Activated CD8-positive, alpha-beta memory T cell treated with anti-CD3 and anti-CD28 coated beads for 4 hours (primary cell): ENCODE results near the gene TRIM65.
A peak's percentile ranks its signal among the peaks of the same experiment; 100 is the strongest.
"Not testable (repeated sequence)": the region's sequence is repeated elsewhere in the genome, so short reads cannot be mapped to it uniquely, and the experiment has no call there.

ENCODE experiments used
- DNase-seq, 2 donors: peaks; one replicate each; pipeline ENCODE4 v3.0.0-alpha.2; 2020; ENCODE audit warnings: low read depth in 2 of 2

TRIM65 gene

DNA sequence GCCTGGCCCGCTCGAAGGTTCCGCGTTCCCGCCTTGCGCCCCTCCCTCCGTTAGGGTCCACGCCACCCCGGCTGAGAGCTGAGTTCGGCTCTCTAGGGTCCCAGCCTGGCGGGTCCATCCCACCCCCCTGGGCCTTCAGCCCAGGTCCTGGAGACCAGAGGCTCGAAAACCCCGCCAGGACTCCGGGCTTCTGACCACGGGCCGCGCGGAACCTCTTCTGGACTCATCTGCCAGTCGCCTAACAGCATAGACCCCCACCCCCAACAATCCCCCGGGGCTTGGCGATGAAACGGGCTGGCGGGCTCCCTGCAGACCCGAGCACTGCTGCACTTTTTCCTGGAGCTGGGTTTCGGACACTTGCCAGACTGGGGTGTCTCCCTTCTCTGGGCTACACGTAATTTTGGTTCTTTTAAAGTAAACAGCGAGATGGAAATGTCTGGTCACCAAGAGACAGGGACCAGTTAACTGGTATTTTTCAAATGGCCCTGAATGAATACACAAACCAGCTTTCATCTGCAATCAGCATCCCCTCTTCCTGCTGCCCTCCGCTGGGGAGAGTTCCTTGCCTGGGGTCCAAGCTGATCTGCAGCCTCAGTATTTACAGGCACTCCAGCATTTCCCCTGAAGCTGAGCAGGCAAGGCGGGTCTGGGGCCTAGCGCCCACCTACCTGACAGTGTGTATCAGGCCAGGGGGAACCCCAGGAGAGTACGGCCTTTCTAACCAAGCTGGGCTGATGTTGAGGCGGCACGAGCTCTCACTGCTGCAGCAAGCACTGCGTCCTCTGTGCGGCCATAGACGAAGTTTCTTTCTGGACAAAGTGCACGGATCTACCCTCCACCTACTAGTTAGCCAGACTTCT is 639 bp upstream of the TRIM65 start:
- no peak for DNase-seq

DNA sequence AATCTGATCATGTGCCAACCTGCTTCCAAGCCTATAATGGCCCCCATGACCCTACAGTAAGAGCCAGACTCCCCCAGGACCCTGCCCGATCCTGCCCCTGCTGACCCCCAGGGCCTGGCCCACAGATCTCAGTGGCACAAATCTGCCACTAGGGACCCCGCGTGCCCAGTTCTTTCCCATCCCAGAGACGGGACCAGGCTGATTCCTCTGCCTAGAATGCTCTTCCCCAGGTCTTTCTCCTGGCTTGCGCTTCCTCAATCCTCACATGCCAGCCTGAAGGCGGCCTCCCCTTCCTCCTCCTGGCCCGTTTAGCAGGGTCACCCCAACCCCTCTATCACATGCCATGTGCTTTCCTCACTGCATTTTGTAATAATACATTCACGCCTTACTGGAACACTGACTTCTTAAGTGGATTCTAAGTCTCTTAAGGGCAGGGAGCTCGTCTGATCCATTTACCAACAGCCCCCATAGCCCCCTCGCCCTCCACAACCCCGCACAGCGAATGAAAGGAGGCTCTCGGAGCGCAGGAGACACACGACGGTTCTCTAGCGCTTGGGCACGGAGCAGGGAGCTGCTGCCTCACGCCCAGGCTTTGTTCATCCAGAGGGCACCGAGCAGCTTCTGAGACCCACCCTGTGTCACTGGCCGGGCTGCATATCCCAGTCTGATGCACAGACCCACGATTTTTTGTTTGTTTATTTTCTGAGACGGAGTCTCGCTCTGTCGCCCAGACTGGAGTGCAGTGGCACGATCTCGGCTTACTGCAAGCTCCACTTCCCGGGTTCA is 1.2 kb downstream of the TRIM65 start:
- DNase-seq, result no peak

DNA sequence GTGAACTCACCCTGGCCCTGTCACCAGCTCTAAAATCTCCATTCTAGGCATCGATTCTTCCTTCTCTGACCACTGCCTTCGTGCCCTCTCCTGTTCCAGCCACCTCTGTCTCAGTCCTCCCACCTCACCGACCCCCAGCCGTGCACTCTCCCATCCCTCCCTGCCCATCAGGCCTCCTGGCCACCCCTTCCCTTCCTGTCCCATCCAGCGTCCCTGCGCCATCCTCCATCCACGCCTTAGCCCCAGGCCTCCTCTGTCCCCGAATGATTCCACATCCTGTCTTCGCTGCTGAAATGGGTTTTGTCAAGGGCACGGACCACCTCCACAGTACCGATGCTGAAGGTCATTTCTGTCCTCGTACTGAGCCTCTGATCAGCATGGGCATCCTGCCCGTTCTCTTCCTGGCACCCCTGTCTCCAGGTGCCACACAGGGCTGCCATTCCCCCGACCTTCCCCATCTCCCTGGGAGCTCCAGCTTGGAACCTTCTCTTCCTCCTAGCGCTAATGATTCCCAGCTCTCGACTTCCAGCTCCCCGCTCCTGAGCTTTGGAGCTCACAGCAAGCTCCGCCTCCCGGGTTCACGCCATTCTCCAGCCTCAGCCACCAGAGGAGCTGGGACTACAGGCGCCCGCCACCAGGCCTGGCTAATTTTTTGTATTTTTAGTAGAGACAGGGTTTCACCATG is 2.6 kb downstream of the TRIM65 start:
- DNase-seq, result no peak

DNA sequence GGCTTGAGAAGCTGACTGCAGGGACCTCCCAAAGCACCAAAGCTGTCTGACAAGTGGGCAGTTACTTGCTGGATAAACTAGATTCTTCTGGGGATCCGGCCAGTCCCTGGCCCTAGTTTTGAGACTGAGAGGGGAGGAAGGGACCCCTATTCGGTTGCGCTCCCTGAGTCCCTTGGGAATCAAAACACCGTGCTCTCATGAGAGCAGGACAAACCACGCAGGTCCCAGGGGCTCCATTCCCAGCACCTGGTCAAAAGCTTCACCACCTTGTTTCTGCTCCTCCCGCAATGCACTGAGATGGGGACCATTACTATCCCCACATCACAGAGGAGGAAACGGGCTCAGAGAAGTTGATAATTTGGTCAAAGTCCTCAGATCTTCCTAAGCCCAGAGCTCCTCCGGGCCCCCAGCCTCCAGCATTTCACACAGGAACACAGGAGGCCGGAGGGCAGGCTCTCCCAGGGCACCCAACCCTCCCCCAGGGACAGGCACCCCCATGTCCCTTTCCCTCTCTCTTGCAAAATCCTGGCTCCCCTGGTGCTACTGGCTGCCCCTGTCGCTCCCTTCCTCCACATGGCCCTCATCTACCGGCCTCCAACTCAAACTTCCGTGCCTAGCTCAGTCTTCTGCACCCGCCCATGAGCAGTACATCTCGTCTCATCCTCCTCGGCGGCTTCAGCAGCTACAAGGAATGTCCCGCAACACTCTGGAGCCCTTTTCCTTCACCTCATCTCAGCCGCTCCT is 3.3 kb downstream of the TRIM65 start:
- DNase-seq, result no peak

DNA sequence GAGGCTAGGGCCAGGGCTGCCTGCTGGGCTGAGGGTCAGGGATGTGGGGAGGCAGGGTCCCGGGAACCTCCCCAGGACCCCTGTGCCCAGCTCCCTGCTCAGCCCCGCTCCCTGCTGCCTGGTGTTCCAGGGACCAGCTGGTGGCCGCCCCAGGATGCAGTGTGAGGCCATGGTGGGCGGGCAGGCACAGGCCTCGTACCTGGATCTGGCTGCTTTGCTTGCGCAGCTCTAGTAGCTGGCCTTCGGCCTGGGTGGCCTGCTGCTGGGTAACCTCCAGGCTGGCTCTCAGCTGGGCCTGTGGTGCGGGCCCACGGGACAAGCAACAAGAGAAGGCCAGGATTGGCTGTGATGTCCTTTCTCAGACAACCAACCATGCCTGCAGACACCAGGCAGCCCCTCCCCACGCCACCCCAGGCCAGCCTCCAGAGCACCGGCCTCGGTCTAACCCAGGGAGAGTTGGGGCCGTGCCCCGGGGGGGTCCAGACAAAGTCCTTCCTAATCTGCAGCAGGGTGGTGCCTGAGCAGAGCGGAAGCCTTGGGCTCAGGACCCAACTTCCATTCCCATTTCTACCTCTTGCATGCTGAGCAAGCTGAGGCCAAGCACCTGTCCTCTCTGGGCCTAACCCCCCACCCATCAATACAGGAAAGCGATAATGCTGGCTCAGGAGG is 4.1 kb downstream of the TRIM65 start:
- DNase-seq, result no peak

DNA sequence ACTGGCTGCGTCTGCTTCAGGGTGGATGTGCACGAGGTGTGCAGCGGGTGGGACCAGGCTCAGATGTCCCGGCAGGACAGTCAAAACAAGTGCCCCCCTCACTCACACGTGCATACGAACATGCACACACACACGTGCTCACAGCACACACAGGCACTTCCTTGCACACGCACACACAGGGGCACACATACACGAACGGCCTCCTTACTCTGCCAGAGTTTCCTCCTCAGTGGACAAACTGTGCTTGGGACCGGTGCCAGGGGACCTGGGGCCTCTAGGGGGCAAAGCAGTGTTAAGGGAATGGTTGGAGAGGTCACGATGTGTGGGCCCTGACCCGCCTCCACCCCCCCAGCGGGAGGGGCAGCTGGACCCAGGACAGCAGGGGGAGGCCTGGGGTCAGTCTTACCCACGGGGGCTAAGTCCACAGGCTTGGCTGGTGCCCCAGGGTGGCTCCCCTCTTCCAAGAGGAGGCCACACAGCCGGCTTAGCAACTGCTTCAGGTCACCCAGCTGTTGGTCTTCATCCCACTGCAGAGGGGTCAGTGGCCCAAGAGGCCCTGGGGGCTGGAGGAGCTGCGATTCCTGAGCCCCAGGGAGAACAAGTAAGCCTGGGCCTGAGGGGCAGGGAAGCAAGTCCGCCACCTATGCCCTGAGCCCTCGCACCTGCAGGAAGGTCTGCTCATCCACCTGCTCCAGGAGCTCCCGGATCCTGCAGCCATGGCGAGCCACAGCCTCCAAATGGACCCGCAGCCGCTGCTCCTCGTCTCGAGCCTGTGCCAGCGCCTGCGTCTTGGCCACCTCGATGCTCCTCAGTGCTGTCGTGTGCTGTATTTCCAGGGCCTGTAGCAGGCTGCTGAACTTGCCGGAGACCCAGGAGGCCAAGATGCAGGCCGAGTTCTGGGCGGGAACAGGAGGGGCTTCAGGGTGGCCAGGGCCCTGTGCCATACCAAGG is 4.9 kb downstream of the TRIM65 start:
- DNase-seq, result no peak

DNA sequence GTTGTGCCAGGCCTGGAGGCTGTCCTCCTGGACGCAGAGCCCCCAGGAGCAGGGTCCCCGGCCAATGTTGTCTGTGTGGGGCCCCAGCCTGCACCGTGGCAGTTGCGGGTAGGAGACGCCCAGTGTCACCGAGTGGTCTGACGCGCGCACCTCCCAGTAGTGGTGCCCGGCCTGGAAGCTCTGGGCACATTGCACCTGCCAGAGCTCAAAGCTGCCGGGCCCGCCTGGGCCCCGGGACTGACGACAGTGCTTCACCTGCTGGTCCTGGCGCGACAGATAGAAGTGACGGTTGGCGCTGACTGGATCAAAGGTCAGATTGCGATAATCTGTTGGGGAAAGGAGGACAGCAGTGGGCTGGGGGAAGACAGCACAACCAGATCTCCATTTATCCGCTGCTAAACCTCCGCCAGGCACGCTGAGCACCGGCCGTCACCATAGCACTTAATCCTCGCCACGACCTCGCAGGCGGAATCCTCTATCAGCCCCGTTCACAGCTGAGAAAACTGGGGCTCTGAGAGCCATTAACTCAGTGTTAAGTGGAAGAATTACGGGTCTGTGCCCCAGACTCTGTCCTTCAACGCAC is 5.6 kb downstream of the TRIM65 start:
- DNase-seq, result no peak

DNA sequence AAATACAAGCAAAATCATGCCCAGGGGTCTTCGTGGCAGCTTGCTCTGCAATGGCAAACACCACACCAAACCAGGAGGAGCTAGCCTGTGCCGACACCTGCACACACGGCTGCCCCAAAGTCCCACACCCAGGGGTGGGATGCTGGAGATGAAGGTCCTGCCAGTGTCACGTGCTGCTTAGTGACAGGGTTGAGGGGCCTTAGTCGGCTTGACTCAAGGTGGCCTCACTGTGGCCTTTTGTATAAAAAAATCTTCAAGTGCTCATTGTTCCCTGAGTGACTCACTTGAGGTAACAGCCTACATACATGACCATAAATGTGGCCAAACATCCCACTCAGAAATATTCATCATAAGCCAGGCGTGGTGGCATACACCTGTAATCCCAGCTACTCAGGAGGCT is 7.3 kb downstream of the TRIM65 start:
- no peak for DNase-seq

DNA sequence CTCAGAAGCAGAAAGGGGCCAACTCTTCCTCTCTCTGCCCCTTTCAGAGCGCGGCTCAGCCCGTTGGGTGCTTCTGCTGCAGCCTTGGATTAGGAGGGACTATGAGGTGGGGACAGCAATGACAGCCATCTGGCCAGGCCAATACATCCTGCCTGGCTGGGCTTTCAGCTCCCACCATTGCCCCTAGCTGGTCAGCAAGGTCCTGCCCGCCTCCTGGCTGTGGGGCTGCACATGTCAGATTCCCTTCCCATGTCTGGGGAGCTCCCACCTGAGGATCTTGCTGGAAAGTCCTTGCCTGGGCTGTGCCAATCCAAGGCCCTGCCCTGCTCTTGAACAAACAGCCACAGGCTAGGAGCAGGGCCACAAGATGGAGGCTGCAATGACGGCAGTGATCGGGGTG is 8.3 kb downstream of the TRIM65 start:
- DNase-seq, result no peak

DNA sequence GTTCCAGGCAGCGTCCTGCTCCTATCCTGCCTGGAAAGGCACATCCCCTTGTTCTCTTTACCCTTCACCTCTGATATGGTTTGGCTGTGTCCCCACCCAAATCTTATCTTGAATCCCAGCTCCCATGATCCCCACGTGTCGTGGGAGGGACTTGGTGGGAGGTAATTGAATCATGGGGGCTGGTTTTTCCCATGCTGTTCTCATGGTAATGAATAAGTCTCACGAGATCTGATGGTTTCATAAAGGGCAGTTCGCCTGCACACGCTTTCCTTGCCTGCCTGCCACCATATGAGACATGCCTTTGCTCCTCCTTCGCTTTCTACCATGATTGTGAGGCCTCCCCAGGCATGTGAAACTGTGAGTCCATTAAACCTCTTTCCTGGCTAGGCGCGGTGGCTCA is 10.9 kb downstream of the TRIM65 start:
- not testable (repeated sequence) for DNase-seq

DNA sequence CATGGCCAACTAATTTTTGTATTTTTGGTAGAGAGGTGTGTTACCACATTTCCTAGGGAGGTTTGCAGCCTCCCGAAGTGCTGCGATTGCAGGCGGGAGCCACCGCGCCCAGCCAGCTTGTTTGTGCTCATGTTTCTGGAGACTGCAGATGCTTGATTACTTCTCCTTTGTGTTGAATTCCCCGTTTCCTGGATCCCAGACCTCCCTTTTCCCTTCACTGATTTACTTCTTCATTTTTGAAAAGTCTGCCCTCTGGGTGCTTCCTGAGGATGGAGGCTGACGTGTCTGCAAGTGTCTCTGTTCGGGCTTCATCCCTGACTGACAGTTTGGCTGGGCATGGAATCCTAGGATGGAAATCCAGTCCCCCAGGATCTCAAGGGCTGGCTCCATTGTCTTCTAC is 11.3 kb downstream of the TRIM65 start:
- no peak for DNase-seq

DNA sequence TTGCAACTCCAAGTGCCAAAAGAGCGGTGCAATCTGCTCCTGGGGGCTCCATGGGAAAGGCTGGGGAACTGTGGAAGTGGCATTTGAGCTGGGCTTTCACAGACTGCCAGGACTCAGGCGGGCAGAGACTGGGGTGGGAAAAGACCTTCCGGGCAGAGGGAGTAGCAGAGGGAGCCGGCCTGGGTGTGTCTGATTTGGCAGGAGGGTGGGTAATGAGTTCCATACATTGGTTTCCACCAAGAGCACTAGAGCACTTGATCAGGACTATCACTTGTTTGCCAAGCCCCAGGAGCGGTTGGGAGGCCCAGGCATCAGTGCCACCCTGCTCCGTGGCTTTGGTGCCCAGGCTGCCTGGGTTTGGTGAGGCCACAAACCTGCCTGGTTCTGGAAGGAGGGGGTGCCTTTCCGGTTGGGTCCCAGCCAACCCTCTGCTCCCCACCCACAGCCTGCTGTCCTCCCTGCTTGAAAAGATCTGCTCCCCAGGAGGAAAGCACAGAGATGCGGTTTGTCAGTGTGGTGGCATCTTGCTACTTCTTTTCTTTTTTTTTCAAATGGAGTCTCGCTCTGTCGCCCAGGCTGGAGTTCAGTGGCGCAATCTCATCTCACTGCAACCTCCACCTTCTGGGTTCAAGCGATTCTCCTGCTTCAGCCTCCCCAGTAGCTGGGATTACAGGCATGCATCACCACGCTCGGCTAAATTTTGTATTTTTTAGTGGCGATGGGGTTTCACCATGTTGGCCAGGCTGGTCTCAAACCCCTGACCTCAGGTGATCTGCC is 14.9 kb downstream of the TRIM65 start:
- DNase-seq, result no peak

DNA sequence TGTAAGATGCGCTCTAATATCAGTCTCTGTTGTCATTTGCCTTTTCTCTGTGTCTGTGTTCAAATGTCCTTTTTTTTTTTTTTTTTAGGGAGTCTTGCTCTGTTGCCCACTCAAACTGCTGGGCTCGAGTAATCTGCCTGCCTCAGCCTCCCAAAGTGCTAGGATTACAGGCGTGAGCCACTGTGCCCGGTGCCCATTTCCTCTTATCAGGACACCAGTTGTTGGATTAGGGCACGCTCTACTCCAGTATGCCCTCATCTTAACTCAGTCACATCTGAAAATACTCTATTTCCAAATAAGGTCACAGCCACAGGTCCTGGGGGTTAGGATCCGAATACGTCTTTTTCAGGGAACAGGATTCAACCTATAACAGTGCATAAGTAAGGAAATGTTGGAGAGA is 16.5 kb downstream of the TRIM65 start:
- no peak for DNase-seq

DNA sequence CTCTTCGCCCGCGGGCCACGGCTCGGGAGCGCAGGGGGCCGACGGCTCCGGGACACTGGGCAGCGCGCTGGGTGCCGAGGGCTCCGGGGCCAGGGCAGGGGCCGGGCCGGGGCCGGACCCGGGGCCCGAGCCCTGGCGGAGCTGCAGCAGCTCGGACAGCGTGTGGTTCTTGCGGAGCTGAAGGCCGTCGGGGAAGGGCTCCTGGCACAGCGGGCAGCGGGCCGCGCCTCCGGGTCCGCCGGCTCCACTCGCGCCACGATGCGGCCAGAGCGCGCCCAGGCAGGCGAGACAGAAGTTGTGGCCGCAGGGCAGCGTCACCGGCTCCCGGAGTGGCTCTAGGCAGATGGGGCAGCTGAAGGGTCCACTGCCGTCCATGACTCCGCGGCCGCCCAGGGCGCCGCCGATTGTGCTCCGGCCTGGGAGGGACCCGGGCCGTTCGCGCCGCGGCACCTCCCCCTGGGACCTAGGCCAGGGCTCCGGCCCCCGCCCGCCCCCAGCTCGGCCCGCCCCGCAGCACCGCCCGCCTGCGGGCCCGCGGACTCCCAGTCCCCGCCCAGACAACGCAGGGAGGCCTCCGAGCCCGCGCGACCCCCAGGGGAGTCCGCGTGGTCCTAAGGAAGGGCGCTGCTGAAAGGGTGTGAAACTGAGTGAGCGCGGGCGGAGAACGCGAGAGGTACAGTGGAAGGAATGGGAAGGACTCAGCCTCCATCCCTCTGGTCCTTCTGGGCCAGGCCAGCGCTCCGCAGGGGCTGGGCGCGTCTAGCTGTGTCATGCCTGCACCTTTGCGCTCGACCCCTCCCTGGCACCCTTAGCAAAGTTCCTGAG is 18.4 kb downstream of the TRIM65 start, which contains the start of gene TRIM47:
Gene TRIM47 (minus strand): TSS at position 408 of the 825 bp plus-strand sequence. CDS start 33 bp downstream, at position 375.
- DNase-seq, result no peak

DNA sequence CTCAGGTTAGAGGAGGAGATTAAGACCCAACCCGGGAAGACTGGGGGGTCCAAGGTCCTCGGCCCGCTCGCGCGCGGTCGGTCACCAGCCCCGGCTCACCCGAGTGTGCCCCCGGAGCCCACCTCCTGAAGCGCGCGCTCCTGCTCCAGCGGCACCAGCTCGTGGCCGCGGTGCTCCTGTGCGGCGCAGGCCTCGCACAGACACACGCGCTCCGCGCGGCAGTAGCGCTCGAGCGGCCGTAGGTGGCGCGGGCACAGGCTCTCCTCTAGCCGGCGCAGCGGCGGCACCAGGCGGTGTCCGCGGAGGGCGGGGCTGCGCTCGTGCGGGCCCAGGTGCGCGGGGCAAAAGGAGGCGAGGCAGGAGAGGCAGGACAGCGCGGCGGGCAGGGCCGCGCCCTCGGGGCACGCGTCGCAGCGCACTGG is 19.0 kb downstream of the TRIM65 start:
- peak in 1 of 2 donors; percentile 45 for DNase-seq

DNA sequence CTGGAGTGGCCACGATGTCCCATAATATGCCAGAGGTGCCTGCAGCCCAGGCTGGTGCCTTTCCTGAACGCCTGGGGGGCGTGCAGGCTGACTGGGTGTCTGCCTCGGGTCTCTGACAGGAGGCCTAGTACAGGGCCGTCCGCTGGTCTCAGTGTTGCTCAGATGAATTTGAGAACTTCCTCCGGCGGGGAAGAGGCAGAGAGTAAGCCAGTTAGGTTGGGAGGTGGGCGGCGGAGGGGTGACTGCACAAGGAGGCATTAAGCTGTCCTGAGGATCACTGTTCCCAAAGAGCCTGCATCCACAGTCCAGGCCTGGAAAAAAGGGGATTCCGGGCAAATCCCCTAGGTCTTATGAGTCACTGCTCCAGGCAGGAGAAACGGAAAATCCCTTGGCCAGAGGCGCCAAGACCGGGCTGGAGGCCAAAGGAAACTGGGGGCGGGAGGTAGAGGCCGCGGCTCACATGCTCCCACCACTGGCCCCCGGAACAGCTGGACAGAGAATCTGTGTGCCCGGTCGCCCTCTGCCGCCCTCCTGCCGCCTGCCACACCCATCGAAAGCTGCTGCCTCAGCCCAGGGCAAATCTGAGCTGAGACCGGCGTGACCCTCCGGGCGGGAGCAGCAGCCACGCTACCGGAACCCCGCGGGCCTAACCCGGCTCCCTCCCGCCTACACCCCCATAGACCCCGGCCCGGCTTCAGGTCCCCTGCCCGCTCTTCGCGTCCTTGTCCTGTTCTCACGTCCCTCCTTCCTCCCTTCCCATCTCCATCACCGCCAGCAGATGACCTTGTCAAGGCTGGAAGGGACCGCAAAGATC is 19.6 kb downstream of the TRIM65 start:
- no peak for DNase-seq
